WTC11 (cell line): ENCODE results near the gene MPV17L2. TPM values are rescaled to one million over a fixed set of nuclear protein-coding genes. Genes with fewer than 3 reads are reported as not detected.

ENCODE experiments used
- ATAC-seq: fragments of 200-7000 bp; cut with Tn5 transposase; 2 replicates; pipeline ENCODE4 v1.10.0; 2021; ENCODE audit warnings: mild to moderate bottlenecking, moderate library complexity
- CTCF ChIA-PET: fragments of 300-600 bp; sonication (Branson Sonifier 250); formaldehyde crosslinking; loops from one replicate; lab custom pipeline; 2021; ENCODE audit warnings: antibody characterized with exemption; lab: Charles Lee
- POLR2A ChIA-PET: fragments of 350-600 bp; sonication (Branson Sonifier 250); formaldehyde crosslinking; loops from one replicate; lab custom pipeline; 2021; ENCODE audit warnings: antibody characterized with exemption; lab: Charles Lee
- DNase-seq: peaks from one replicate; pipeline ENCODE4 v3.0.0; 2021; ENCODE audit warnings: low spot score
- H3K27ac Mint-ChIP-seq: 2 replicates; pipeline ENCODE4 v1.8.0; 2021; ENCODE audit warnings: mixed read lengths
- H3K27me3 Mint-ChIP-seq: 2 replicates; pipeline ENCODE4 v1.8.0; 2021; ENCODE audit warnings: low read depth, mild to moderate bottlenecking, moderate library complexity, mixed read lengths
- H3K36me3 Mint-ChIP-seq: 2 replicates; pipeline ENCODE4 v1.8.0; 2021; ENCODE audit warnings: mixed read lengths
- H3K4me1 Mint-ChIP-seq: 2 replicates; pipeline ENCODE4 v1.8.0; 2022; ENCODE audit warnings: mixed read lengths
- H3K4me3 Mint-ChIP-seq: 2 replicates; pipeline ENCODE4 v1.8.0; 2021; ENCODE audit warnings: mild to moderate bottlenecking, moderate library complexity, mixed read lengths
- H3K9me3 Mint-ChIP-seq: 2 replicates; pipeline ENCODE4 v1.8.0; 2021; ENCODE audit warnings: mixed read lengths
- CREB1 ChIP-seq: sonication (generic); formaldehyde crosslinking; IDR thresholded peaks from 2 replicates; pipeline ENCODE4 v1.8.0; 2023; ENCODE audit warnings: mild to moderate bottlenecking, missing genetic modification reagents
- E2F5 ChIP-seq: sonication (generic); formaldehyde crosslinking; IDR thresholded peaks from 2 replicates; pipeline ENCODE4 v1.8.1; 2022; ENCODE audit warnings: mild to moderate bottlenecking, moderate library complexity, missing genetic modification reagents
- EMX1 ChIP-seq: fragments of 250-450 bp; sonication (Bioruptor Pico); IDR thresholded peaks from 2 replicates; pipeline ENCODE4 v1.8.0; 2021; ENCODE audit warnings: mild to moderate bottlenecking
- ESRRA ChIP-seq: sonication (generic); formaldehyde crosslinking; IDR thresholded peaks from 2 replicates; pipeline ENCODE4 v1.8.1; 2022; ENCODE audit warnings: mild to moderate bottlenecking, missing genetic modification reagents, borderline replicate concordance
- FOXP1 ChIP-seq: sonication (generic); formaldehyde crosslinking; IDR thresholded peaks from 2 replicates; pipeline ENCODE4 v1.8.0; 2022; ENCODE audit warnings: missing genetic modification reagents, mild to moderate bottlenecking, moderate library complexity, borderline replicate concordance
- HMGA2 ChIP-seq: fragments of 250-450 bp; sonication (Bioruptor Pico); IDR thresholded peaks from 2 replicates; pipeline ENCODE4 v1.4.0; 2021; ENCODE audit warnings: mild to moderate bottlenecking, moderate library complexity
- HMGXB4 ChIP-seq: sonication (generic); formaldehyde crosslinking; IDR thresholded peaks from 2 replicates; pipeline ENCODE4 v1.8.1; 2023; ENCODE audit warnings: mild to moderate bottlenecking, moderate library complexity, missing genetic modification reagents
- JAZF1 ChIP-seq: fragments of 250-450 bp; sonication (Bioruptor Pico); IDR thresholded peaks from 2 replicates; pipeline ENCODE4 v1.9.0; 2021; ENCODE audit warnings: moderate library complexity, mild to moderate bottlenecking, inconsistent platforms
- MXD4 ChIP-seq: fragments of 250-450 bp; sonication (Bioruptor Pico); IDR thresholded peaks from 2 replicates; pipeline ENCODE4 v1.8.0; 2021; ENCODE audit warnings: mild to moderate bottlenecking, moderate library complexity, borderline replicate concordance
- NFYB ChIP-seq: sonication (generic); formaldehyde crosslinking; conservative IDR thresholded peaks from 2 replicates; pipeline ENCODE4 v1.8.0; 2022; ENCODE audit warnings: low read depth, missing genetic modification reagents
- NR2C2 ChIP-seq: sonication (generic); formaldehyde crosslinking; IDR thresholded peaks from 2 replicates; pipeline ENCODE4 v1.8.0; 2022; ENCODE audit warnings: mild to moderate bottlenecking, missing genetic modification reagents
- NR3C1 ChIP-seq: sonication (generic); formaldehyde crosslinking; conservative IDR thresholded peaks from 2 replicates; pipeline ENCODE4 v1.8.1; 2023; ENCODE audit warnings: low read depth, mild to moderate bottlenecking, missing genetic modification reagents
- PRRX2 ChIP-seq: fragments of 250-450 bp; sonication (Bioruptor Pico); IDR thresholded peaks from 2 replicates; pipeline ENCODE4 v1.8.0; 2021; ENCODE audit warnings: mild to moderate bottlenecking
- RELA ChIP-seq: sonication (generic); formaldehyde crosslinking; IDR thresholded peaks from 2 replicates; pipeline ENCODE4 v1.8.1; 2022; ENCODE audit warnings: missing genetic modification reagents, mild to moderate bottlenecking, borderline replicate concordance
- SMAD4 ChIP-seq: sonication (generic); formaldehyde crosslinking; IDR thresholded peaks from 2 replicates; pipeline ENCODE4 v1.8.0; 2022; ENCODE audit warnings: mild to moderate bottlenecking, missing genetic modification reagents
- STAT6 ChIP-seq: sonication (generic); formaldehyde crosslinking; conservative IDR thresholded peaks from 2 replicates; pipeline ENCODE4 v1.8.1; 2023; ENCODE audit warnings: mild to moderate bottlenecking, low read depth, missing genetic modification reagents, moderate library complexity
- TEAD4 ChIP-seq: sonication (generic); formaldehyde crosslinking; IDR thresholded peaks from 2 replicates; pipeline ENCODE4 v1.8.0; 2022; ENCODE audit warnings: mild to moderate bottlenecking, missing genetic modification reagents
- USF1 ChIP-seq: sonication (generic); formaldehyde crosslinking; IDR thresholded peaks from 2 replicates; pipeline ENCODE4 v1.8.0; 2022; ENCODE audit warnings: mild to moderate bottlenecking, missing genetic modification reagents
- ZNF219 ChIP-seq: sonication (generic); formaldehyde crosslinking; IDR thresholded peaks from 2 replicates; pipeline ENCODE4 v1.8.0; 2023; ENCODE audit warnings: missing genetic modification reagents, mild to moderate bottlenecking, borderline replicate concordance
- ZNF317 ChIP-seq: sonication (generic); formaldehyde crosslinking; IDR thresholded peaks from 2 replicates; pipeline ENCODE4 v1.8.1; 2023; ENCODE audit warnings: low read depth, mild to moderate bottlenecking, moderate library complexity, missing genetic modification reagents, borderline replicate concordance
- ZNF396 ChIP-seq: fragments of 250-450 bp; sonication (Bioruptor Pico); IDR thresholded peaks from 2 replicates; pipeline ENCODE4 v1.8.0; 2021; ENCODE audit warnings: mild to moderate bottlenecking, moderate library complexity, borderline replicate concordance
- ZNF671 ChIP-seq: fragments of 250-450 bp; sonication (Bioruptor Pico); IDR thresholded peaks from 2 replicates; pipeline ENCODE4 v1.8.0; 2021; ENCODE audit warnings: mild to moderate bottlenecking
- total RNA-seq: library from RNA; stranded (reverse); gene quantifications from 3 replicates; pipeline ENCODE4 v1.2.3, GENCODE V29; 2021

MPV17L2 gene
- total RNA-seq, 1 experiment from 2014 or later: 29.8 TPM

- H3K36me3 Mint-ChIP-seq: peaks cover 31% of the 10 kb centered on the region
- H3K9me3 Mint-ChIP-seq: peaks cover 3% of the 10 kb centered on the region
- DNase-seq (no peak), ATAC-seq (no peak)
- H3K27me3 Mint-ChIP-seq: no peaks in the 10 kb centered on the region
- H3K27ac Mint-ChIP-seq: no peak overlapping the region
- TF ChIP-seq STAT6 (CRISPR knock-in tag) (no peak), JAZF1 (CRISPR knock-in tag) (no peak), NFYB (no peak)
- no peaks in the 10 kb centered on the region for H3K4me1 Mint-ChIP-seq
- ChIA-PET POLR2A (no interaction called here), CTCF (no interaction called here)
- no peak overlapping the region for H3K4me3 Mint-ChIP-seq
Measured at GRCh38 chr19:18143902-18144301, 49.1 kb upstream of the MPV17L2 start.

- peaks cover 3% of the 10 kb centered on the region for H3K9me3 Mint-ChIP-seq
- ChIA-PET CTCF (interaction anchor here (2.7 kb wide), 1 partner anchor 31 kb away, joined by 10 read pairs; no protein-coding TSS in a partner anchor), POLR2A (no interaction called here)
- no peak overlapping the region for H3K27ac Mint-ChIP-seq
- peaks cover 28% of the 10 kb centered on the region for H3K36me3 Mint-ChIP-seq
- TF ChIP-seq CREB1 (CRISPR knock-in tag): no peak
- no peak for TF ChIP-seq HMGXB4 (CRISPR knock-in tag)
- TF ChIP-seq PRRX2: no peak
- no peak for TF ChIP-seq NR2C2 (CRISPR knock-in tag)
- TF ChIP-seq ZNF396 (CRISPR knock-in tag): no peak
- no peak for TF ChIP-seq RELA (CRISPR knock-in tag)
- no peak for TF ChIP-seq USF1
- no peak for TF ChIP-seq E2F5
- no peak for TF ChIP-seq ESRRA (CRISPR knock-in tag)
- no peak for TF ChIP-seq HMGA2 (CRISPR knock-in tag)
- no peak for TF ChIP-seq ZNF671 (CRISPR knock-in tag)
- TF ChIP-seq NR3C1 (CRISPR knock-in tag): no peak
- no peak for TF ChIP-seq SMAD4 (CRISPR knock-in tag)
- TF ChIP-seq EMX1: no peak
- TF ChIP-seq ZNF317 (CRISPR knock-in tag): no peak
- no peak for TF ChIP-seq FOXP1 (CRISPR knock-in tag)
- TF ChIP-seq TEAD4: no peak
- no peak for TF ChIP-seq ZNF219 (CRISPR knock-in tag)
- no peak for TF ChIP-seq MXD4 (CRISPR knock-in tag)
- no peaks in the 10 kb centered on the region for H3K27me3 Mint-ChIP-seq
- H3K4me3 Mint-ChIP-seq: no peak overlapping the region
- H3K4me1 Mint-ChIP-seq: no peaks in the 10 kb centered on the region
- ATAC-seq (no peak), DNase-seq (no peak)
Measured at GRCh38 chr19:18144361-18144760, 48.7 kb upstream of the MPV17L2 start.
